ENCODE measurements around the gene SAMD11.

Gene SAMD11

DNA sequence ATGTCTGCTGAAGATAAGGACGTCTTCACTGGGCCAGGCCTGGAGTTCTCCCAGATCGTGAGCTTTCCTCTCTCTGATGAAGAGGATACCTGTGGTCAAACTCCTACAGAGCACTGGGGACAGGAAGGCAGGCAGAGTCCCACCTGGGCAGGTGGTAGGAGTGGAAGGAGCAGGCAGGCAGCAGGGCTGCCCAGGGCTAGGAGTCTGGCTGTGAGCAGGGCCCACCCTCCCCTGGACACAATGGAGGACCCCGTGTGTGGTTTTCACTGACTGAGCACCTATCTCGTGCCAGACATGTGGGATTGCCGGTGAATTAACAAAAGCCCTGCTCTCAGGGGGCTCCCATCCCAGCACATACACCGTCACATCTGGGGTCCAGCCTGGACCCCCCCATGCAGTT is 4.9 kb upstream of the SAMD11 start:
- no peak for DNase-seq

DNA sequence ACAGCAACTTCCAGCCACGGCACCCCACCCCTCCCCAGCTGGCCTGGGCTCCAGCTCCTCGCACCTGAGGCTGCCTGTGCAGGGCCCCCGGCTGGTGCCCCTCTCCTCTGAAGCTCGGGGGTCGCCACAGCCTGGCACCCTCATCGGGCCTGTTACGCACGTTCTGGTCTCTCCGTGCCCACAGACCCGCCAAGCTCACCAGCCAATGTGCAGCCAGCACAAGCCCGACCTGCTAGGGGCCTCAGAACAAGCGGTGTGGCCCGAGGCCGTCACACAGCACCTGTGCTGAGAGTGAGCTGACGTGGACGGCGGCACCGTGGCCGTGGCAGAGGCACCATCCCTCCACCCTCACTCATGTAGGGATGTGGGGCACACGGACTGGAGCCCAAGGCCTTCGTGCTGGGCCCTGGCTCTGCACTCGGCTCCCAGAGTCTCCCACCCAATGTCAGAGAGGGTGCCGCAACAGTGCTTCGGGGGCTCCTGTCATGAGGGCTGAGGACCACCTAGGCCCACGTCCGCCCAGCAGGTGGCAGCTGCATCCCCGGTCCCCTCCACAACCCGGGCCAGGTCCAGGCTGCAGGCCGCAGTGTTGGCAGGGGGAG is 4.4 kb upstream of the SAMD11 start:
- no peak for DNase-seq

DNA sequence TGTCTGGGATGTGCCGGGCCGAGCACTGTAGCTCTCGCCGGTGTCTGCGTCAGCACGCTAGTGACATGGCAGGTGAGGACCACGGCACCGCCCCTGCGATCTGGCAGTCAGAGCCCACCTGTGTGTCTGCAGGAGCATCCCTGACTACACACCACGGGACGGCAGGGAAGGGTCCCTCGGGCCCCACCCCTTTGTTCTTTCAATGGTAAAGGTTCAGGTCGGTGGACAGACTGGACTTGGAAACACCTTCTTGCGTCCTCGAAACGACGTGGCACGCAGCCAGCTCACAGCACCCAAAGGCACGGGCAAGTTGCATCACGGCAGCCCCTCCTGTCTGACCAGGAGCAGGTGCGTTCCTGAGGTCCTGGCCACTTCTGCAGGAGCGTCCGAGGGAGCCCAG is 3.7 kb upstream of the SAMD11 start:
- no peak for DNase-seq

DNA sequence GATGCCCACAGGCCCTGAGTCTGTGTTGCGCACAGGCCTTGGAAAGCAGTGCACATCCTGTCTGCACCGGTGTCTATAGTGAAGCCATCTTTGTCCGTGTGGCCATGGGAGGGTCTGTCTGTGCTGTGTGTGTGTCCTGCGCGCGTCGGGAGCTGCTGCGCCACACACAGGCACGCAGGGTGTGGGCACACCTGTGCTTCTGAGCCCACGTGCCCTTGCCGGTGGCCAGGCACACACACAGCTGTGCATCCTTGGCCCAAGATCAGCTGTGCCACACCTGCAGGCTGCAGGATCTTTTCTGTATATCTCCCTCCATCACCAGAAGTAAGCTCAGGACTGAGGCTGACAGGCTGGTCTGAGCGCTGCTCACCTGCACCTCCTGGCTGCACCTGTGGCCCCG is 3.2 kb upstream of the SAMD11 start:
- peak in 1 of 2 experiments; percentile 20 for DNase-seq

DNA sequence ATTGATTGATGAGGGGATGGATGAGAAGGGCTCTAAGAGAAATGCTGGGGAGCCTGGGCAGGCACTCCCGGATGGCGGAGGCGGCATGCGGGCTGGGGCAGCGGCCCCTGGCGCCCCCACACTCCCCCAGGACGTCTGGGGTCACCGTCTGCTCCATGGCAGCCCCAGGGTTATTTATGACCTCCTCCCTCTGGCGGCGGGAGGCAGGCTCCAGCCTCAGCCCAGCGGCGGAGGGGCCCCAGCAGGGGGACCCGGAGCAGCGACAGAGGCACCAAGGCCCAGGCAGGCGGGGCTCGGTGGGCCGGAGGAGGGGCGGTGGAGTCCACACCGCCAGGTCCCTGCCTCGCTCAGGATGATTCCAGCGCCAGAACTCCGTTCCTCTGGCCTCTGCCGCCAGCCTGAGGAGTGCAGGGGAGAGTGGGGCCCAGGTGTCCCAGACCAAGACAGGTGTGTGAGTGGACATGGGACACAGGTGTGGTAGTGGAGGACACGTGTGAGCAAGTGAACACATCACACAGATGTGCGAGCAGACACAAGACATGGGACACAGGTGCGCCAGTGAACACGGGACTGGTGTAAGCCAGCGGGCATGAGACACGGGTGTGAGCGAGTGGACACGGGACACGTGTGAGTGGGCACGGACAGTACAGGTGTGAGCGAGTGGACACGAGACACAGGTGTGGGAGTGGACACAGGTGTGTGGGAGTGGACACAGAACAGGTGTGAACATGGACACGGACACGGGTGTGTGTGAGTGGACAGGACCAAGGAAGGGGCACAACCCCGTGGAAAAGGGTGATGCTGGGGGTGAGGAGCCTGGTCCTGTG is 2.5 kb upstream of the SAMD11 start:
- peak; percentile 62 to 80 for DNase-seq

DNA sequence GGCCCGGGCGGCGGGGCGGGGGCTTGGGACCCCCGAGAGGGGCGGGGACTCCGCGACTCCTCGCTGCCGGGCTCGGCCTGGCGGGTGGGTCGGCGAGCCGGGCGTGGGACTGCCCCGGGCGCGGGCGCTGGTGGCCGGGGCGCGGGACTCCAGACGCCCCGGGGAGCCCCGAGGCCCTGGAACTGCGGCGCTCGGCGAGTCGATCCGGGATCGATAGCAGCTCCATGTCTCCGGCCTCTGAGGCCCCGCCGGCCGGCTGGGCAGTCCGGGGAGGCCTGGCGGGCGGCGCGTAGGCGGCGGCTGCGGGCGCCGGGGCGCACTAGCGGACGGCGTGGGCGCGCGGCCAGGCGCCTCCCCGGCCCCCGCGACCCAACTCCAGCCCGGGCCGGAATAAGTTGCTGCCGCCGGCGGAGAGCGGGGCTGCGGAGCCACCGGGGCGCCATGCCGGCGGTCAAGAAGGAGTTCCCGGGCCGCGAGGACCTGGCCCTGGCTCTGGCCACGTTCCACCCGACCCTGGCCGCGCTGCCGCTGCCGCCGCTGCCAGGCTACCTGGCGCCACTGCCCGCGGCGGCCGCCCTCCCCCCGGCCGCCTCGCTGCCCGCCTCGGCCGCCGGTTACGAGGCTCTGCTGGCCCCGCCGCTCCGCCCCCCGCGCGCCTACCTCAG is 400 bp downstream of the SAMD11 start:
- DNase-seq = no peak

DNA sequence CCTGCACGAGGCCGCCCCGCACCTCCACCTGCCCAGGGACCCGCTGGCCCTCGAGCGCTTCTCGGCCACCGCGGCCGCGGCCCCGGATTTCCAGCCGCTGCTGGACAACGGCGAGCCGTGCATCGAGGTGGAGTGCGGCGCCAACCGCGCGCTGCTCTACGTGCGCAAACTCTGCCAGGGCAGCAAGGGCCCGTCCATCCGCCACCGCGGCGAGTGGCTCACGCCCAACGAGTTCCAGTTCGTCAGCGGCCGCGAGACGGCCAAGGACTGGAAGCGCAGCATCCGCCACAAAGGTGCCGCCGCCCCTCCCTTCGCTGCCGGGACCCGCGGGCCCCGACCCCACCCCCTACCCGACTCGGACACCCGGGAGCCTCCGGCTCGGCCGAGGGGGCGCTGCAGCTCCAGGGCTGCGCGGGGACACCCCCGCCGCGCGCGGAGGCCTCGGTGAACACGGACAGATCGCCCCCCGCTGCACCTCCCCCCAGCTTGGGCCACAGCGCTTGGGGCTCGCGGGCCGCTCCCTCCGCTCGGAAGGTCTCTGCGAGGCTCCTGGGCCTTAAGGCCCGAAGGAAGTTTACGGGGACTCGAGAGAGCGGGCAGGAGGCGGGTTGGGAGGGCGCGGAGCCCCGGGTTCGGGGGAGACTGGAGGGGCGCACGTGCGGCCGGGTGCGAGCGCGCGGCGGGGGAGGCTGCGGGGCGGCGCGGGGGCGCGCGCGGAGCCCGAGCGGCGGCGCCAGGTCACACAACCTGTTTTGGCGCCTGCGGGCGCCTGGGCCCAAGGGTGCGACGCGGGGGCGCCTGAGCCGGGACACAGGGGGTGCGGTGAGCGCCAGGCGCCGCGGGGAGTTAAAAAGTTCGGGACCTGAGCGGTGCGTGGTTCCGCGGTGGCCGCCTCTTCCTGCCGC is 1.2 kb downstream of the SAMD11 start:
- DNase-seq = peak in 1 of 2 experiments; percentile 21

DNA sequence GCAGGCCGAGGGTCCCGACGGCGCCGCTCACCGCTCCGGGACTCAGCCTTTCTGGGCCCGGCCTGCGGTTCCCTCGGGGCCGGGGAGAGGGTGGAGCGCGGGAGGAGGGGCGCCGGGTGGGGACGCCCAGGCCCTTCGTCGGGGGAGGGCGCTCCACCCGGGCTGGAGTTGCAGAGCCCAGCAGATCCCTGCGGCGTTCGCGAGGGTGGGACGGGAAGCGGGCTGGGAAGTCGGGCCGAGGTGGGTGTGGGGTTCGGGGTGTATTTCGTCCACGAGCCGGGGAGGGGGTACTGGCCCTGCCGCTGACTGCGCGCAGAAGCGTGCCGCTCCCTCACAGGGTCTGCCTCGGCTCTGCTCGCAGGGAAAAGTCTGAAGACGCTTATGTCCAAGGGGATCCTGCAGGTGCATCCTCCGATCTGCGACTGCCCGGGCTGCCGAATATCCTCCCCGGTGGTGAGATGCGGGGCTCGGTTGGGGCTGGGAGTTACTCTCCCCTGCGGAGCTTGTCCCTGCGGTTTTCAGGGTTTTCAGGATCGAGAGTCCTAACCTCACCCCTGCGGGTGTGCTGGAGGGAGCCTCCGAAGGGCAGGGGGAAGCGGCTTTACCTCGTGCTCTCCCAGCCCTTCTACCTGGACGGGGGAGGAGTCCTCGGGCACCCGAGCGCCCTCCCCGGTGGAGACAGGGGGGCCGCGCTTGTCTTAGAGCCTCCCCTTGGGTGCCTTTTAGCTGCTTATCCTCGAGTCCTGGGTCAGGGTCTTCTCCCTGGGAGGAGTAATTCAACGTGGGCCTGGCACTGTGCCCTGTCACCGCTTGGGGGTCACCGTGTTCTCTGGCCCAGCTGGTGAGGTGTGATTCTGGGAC is 2.1 kb downstream of the SAMD11 start:
- peak in 1 of 2 experiments; percentile 25 for DNase-seq

DNA sequence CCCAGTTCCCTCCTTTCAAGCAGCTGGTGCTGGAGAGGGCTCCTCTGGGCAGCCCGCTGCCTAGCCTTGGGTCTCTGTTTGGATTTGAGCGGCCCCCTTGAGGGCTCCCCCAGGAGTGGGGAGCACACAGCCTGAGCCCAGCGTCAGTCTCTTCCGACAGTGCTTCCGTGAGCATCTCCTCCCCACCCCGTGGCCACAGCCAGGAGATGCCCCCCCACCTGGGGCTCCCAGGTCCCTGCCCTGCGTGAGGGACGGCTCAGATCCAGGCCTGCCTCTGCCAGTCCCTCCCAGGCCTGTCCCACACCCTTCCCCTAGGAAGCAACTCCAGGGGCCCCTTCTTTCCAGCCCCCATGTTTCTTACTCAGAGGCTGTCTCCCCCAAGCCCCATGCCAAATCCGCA is 3.5 kb downstream of the SAMD11 start:
- no peak for DNase-seq

DNA sequence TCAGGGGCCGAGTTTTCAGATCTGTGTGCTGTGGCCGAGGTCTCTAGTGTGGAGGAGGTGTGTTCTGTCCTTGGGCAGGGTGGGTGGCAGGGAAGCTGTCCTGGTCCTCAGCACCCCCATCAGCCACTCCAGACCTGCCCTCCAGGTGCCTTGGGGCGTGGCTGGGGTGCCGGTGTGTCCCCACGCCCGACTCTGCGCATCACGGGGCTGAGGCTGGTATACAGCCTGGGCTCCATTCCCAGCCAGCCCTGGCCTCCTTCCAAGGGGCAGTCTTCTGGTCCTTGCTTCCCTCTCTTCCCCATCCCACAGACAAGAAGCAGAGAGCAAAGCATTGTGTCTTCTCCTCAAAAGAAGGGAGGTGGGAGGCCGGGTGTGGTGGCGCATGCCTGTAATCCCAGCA is 4.0 kb downstream of the SAMD11 start:
- no peak for DNase-seq

DNA sequence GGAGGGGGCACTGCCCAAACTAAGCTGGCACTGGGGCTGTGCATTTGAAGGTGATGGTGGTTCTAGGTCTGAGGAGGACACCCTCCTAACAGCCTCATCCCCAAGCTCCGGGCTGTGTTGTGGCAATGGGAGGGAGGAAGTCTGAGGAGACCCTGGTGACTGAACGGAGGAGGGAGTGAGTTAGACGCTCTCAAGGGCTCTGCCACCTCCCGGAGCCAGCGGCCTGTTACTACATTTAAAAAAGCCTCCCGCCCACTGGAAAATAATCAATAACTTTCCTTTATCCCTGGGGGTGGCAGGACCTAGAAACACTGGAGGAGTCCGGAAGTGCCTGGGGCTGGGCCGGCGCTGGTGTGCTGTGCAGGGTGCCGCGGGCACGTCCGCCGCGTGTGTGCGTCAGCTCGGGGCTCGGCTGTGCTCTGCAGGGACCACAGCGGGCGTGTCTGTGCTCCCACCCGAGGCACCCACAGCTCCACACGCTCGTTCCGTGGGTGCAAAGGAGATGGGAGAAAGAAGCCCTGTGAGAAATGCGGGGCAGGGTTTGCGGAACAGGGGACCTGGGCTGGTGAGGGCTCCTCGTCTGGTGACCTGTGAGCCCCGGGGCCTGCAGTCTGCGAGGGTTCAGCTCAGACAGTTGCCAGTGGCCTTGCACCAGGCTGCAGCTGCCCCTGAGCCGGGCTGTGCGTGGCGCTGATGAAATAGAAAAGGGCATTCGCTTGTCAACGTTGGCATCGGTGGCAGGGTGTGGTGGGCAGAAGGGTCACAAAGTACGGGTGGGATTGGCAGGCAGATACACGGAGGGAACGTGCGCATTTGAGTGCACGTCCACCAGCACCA is 5.3 kb downstream of the SAMD11 start:
- no peak for DNase-seq

DNA sequence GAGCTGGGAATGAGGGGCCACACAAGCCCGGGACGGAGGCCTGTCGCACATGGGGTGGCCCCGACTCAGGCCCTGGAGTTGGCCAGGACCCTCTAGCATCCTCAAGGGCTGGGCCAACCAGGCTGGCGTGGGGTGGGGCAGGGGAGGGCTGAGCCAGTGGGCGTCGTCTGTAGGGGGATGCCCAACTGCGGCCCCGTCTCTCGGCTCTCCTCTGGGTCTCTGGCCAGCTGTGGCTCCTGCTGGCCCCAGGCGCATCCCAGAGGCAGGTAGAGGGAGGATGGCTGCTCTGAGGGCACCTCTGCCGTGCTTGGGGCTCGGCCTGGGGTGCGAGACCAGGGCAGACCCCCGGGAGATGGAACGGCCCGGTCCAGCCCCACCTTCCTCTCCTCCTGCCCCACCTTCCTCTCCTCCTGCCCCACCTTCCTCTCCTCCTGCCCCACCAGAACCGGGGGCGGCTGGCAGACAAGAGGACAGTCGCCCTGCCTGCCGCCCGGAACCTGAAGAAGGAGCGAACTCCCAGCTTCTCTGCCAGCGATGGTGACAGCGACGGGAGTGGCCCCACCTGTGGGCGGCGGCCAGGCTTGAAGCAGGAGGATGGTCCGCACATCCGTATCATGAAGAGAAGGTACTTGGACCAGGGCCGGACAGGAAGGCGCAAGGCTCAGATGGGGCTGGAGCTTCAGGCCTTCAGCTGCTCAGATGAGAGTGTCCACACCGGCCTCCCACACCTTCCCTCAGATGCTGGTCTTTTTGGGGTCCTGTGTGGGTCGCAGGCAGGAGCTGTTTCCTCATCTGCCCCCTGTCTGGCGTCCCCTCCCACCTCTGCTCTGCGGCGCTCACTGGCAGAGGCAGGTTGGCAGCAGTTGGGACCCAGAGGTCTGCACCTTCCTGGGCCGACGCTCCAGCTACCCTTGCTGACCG is 6.2 kb downstream of the SAMD11 start:
- DNase-seq = no peak

DNA sequence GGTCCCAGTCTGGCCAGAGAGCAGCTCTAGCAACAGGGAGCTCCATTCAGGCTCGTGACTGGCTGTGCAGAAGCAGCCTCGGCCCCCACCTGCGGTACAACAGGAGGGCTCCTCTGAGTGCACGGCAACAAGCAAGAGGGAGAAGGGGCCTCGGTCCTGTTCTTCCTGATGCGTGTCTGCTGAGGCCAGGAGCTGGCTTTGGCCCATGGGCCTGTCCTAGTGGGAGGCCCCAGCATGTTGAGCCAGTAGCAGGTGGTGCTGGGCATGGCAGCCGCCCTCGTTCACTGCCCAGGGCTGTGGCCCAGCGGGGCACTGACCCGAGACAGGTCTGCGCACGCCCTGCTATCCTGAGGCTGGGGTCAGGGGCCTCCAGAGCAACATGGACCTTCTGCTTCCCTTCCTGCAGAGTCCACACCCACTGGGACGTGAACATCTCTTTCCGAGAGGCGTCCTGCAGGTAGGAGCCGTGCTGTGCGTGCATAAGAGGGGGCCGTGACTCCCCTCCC is 7.0 kb downstream of the SAMD11 start:
- no peak for DNase-seq

DNA sequence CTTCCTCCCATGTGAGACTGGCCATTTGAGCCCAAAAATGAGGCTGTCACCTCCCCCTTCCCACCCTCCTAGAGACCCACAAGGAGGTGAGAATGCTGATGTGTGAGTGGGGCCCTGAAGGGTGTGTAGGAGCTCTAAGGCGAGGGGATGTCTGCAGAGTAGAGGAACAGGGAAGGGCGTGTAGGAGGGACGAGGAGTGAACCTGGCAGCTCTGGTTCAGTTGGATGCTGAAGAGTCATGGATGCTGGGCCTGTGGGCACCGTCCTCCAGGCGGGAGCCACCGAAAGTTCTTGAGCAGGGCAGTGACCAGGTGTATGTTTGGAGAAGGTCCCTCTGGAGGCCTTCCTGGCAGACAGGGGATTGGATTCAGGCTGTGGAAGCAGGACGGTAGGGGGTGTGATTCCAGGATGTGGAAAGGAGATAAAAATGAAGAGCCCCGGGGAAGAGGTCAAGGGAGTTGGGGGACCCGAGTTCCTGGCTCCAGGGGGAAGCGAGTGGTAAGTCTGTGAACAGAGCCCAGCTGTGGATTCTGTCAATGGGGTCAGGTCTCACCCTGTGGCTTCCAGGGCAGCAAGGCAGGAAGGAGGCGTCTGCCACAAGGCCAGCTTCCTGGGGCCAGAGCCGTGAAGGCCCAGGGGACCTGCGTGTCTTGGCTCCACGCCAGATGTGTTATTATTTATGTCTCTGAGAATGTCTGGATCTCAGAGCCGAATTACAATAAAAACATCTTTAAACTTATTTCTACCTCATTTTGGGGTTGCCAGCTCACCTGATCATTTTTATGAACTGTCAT is 7.9 kb downstream of the SAMD11 start:
- peak in 1 of 2 experiments; percentile 10 for DNase-seq

DNA sequence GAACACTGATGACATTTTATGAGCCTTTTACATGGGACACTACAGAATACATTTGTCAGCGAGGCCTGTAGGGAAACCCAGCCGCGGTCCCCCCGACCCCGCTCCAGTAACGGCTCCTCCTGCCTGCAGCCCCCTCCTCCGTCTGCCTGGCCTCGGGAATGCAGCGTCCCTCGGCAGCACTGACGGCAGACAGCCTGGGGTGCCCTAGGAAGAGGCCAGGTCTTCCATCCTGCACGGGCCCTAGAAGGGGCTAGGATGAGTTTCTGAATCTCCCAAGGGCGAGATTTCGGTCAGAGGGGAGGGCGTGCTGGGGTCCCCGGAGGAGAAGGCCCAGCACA is 8.4 kb downstream of the SAMD11 start:
- no peak for DNase-seq

DNA sequence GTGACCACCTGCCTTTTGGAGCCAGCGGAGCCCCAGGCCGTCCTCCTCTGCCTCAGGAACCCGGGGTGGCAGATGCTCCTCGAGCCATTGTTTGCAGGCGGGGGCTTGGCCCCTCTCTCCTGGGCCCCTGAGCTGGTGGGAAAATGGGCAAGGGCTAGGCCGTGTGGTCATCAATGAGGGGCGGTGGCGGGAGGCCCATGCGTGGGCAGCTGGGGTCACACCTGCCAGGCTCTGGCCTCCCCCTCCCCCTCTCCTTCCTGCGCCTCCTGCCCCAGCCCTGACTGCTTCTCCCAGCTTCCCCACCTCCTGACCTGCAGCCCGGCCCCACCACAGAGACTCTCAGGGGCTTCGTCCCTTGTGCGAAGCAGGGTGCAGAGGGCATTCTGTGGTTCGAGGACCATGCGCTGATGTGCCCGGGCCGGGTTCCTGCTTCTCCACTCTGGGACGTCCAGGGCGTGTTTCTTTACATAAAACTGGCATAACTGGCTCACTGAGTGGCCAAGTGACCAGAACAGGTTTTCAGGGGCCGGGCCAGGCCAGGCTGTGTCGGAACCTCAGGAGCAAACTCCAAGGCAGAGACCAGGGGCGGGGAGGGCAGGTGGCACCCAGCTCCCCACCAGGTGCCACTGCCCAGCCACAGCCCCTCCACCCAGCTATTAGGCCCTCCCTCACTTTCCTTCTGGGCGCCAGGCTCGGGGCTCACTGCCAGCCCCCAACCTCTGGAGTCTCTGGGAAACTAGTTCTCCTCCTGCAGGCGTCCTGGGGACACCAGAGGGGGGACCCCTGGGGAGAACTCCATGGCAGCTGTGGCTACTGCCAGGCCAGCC is 9.3 kb downstream of the SAMD11 start:
- DNase-seq = peak in 1 of 2 experiments; percentile 41

DNA sequence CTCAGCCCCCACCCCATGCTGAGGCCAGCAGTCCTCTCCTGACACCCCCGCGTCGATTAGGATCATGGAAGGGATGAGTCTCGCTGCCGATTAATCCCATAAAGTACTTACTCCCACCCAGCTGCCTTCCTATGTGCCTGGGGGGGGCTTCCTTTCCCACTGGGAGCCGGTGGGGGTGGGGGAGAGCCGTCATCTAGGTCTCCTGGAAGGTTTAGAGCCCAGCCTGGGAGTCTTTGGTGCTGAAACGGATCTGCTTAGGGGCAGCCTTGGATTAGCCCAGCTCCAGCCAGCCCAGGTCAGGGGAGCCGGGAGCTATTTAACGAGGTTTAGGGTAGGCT is 9.8 kb downstream of the SAMD11 start:
- DNase-seq = no peak
